Panc1 (cell line): ENCODE measurements around the gene ZNF189. TPM values are rescaled to one million over a fixed set of nuclear protein-coding genes. Genes with fewer than 3 reads are reported as not detected.

ENCODE experiments used
- ATAC-seq: fragments of 200-7000 bp; cut with Tn5 transposase; 2 replicates; pipeline ENCODE4 v1.9.1; 2020; ENCODE audit warnings: mild to moderate bottlenecking, moderate library complexity
- BruUV-seq: library from RNA; stranded (reverse); fragments of 400-500 nt; replicated peaks from 2 replicates; lab custom pipeline; 2021; lab: Mats Ljungman, UMichigan
- CTCF ChIA-PET: fragments of 300-600 bp; sonication (Branson Sonifier 250); formaldehyde crosslinking; loops from one replicate; lab custom pipeline; 2022; ENCODE audit warnings: antibody characterized with exemption; lab: Charles Lee
- POLR2A ChIA-PET: fragments of 300-600 bp; sonication (Branson Sonifier 250); formaldehyde crosslinking; loops from one replicate; lab custom pipeline; 2022; ENCODE audit warnings: antibody characterized with exemption; lab: Charles Lee
- DNase-seq: peaks from one replicate; pipeline ENCODE4 v3.0.0-alpha.2; 2010; ENCODE audit warnings: low read depth, low spot score
- H3K27ac ChIP-seq: 2 replicates; pipeline ENCODE4 v1.5.1; 2011; ENCODE audit warnings: mild to moderate bottlenecking, low read length, inconsistent platforms
- H3K27me3 ChIP-seq: fragments of 200-500 bp; sonication (Bioruptor generic); 2 replicates; pipeline ENCODE4 v1.6.0; 2014; ENCODE audit warnings: low read length, inconsistent platforms; ENCODE audit not compliant: control insufficient read depth, insufficient read depth
- H3K36me3 ChIP-seq: fragments of 200-500 bp; sonication (Bioruptor generic); 2 replicates; pipeline ENCODE4 v1.5.1; 2014; ENCODE audit warnings: inconsistent platforms, mild to moderate bottlenecking, low read length, moderate library complexity; ENCODE audit not compliant: control insufficient read depth, insufficient read depth
- H3K4me1 ChIP-seq: 2 replicates; pipeline ENCODE4 v1.5.1; 2011; ENCODE audit warnings: inconsistent platforms, mild to moderate bottlenecking, low read length, moderate library complexity; ENCODE audit not compliant: control insufficient read depth, insufficient read depth
- H3K4me3 ChIP-seq, 2 experiments: 2 replicates each; pipeline ENCODE4 v1.5.1; 2011 to 2012; ENCODE audit warnings: low read depth in 2 of 2, low read length in 2 of 2, mild to moderate bottlenecking in 2 of 2, inconsistent platforms in 1 of 2, moderate library complexity in 1 of 2
- H3K9me3 ChIP-seq: fragments of 200-500 bp; sonication (Bioruptor generic); 2 replicates; pipeline ENCODE4 v1.5.1; 2014; ENCODE audit warnings: low read depth, mild to moderate bottlenecking, inconsistent platforms, low read length, moderate library complexity; ENCODE audit not compliant: control insufficient read depth, insufficient read depth
- POLR2AphosphoS5 ChIP-seq: IDR thresholded peaks from 2 replicates; pipeline ENCODE4 v1.6.1; 2012; ENCODE audit warnings: mild to moderate bottlenecking, low read depth, low read length, moderate library complexity
- REST ChIP-seq, 2 experiments: IDR thresholded peaks; 2 replicates each; pipeline ENCODE4 v1.6.1; 2011 to 2012; ENCODE audit warnings: low read depth in 2 of 2, control low read depth in 1 of 2, low read length in 1 of 2, mild to moderate bottlenecking in 1 of 2, moderate library complexity in 1 of 2; ENCODE audit not compliant: insufficient read depth in 1 of 2
- SIN3A ChIP-seq: IDR thresholded peaks from 2 replicates; pipeline ENCODE4 v1.6.1; 2012; ENCODE audit warnings: low read depth, mild to moderate bottlenecking, low read length, moderate library complexity, borderline replicate concordance; ENCODE audit not compliant: insufficient read depth
- TCF7L2 ChIP-seq: IDR thresholded peaks from 2 replicates; pipeline ENCODE4 v1.6.1; 2011; ENCODE audit warnings: mild to moderate bottlenecking, low read depth, low read length, inconsistent platforms
- in situ Hi-C: cut with HindIII; loops from 2 replicates; pipeline ENCODE4 v1.10.0; 2016; ENCODE audit warnings: low sequenced_read_pairs, low pct_unique_long_range_greater_than_20kb
- intact Hi-C: fragments of 100-400 bp; cut with micrococcal nuclease; formaldehyde crosslinking; loops from one replicate; pipeline ENCODE4 v1.10.0; 2022; ENCODE audit not compliant: unreplicated experiment
- total RNA-seq: library from RNA; stranded (reverse); gene quantifications from one replicate; pipeline ENCODE4 v1.2.1, GENCODE V29; 2021; ENCODE audit not compliant: unreplicated experiment
- TF ChIP-seq, protein P1 (sequence below): fragments of 450-650 bp; IDR thresholded peaks from 2 replicates; pipeline ENCODE4 v1.5.1; 2017; ENCODE audit warnings: mild to moderate bottlenecking

Gene ZNF189
- total RNA-seq, 1 experiment from 2014 or later, result 7.0 TPM

- Histone ChIP-seq H3K27me3 (peaks cover 2% of the 10 kb centered on the region; the same call in 1 of the 2 replicates), H3K9me3 (no peaks in the 10 kb centered on the region), H3K4me1 (no peaks in the 10 kb centered on the region), H3K27ac (no peak overlapping the region), H3K36me3 (no peaks in the 10 kb centered on the region), H3K4me3 (no peak overlapping the region)
- intact Hi-C loops (no loop called here), in situ Hi-C loops (no loop called here)
- DNase-seq (no peak), ATAC-seq (no peak)
- ChIA-PET POLR2A (no interaction called here), CTCF (no interaction called here)
- no peak for TF ChIP-seq REST (IDR thresholded peaks at IDR 0.05; ENCODE audit: insufficient read depth in 1 of 2, low read depth in 2 of 2, low read length in 1 of 2)
- TF ChIP-seq SIN3A, result no peak
- TF ChIP-seq POLR2AphosphoS5, result no peak
- no peak for TF ChIP-seq TCF7L2
- TF ChIP-seq, protein P1, sequence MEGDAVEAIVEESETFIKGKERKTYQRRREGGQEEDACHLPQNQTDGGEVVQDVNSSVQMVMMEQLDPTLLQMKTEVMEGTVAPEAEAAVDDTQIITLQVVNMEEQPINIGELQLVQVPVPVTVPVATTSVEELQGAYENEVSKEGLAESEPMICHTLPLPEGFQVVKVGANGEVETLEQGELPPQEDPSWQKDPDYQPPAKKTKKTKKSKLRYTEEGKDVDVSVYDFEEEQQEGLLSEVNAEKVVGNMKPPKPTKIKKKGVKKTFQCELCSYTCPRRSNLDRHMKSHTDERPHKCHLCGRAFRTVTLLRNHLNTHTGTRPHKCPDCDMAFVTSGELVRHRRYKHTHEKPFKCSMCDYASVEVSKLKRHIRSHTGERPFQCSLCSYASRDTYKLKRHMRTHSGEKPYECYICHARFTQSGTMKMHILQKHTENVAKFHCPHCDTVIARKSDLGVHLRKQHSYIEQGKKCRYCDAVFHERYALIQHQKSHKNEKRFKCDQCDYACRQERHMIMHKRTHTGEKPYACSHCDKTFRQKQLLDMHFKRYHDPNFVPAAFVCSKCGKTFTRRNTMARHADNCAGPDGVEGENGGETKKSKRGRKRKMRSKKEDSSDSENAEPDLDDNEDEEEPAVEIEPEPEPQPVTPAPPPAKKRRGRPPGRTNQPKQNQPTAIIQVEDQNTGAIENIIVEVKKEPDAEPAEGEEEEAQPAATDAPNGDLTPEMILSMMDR, result no peak
- no TSS peak for BruUV-seq
These were observed 52.8 kb downstream of the ZNF189 start for GRCh38 chr9:101451498-101451897.

DNA sequence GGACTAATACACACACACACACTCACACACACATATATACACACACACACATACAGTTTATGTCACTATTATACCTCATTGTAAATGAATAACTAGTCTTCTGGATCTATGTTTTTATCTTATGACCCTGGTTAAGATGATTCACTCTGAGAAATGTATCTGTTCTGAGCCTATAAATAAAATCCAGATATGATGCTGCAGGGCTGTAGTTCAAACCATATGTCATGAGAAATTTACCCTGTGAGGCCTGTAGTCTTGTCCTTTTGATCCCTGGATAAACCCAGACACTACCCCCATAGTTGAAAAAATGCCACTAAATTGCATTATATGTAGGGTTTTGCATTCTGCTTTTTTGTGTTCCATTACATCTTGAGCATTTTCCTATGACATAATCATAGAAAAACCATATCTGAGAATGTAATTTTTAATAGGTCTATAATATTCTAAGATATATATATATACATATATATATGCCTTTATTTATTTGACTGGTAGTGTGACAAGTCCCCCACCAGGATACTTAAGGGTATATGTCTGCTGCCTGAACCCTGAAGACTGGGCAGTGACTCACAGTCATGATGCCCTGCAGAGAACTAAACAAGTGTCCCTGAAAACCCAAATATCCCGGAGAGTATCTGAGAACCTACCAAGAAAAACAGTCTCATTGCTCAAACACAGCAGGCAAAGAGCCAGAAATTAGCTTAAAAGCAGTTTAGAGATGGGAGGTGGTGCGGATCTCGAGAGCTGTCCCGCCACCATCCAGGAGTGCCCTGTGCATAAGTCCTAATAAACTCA, 55.3 kb downstream of the ZNF189 start:
- Histone ChIP-seq H3K4me1 (no peaks in the 10 kb centered on the region), H3K4me3 (no peak overlapping the region), H3K36me3 (no peaks in the 10 kb centered on the region), H3K27ac (no peak overlapping the region), H3K27me3 (peaks cover 2% of the 10 kb centered on the region; the same call in 1 of the 2 replicates), H3K9me3 (no peaks in the 10 kb centered on the region)
- intact Hi-C loops, result no loop called here
- ChIA-PET CTCF (no interaction called here), POLR2A (no interaction called here)
- BruUV-seq, result no TSS peak
- ATAC-seq, result no peak
- DNase-seq, result no peak
- in situ Hi-C loops, result no loop called here
- no peak for TF ChIP-seq SIN3A
- no peak for TF ChIP-seq POLR2AphosphoS5
- TF ChIP-seq, protein P1, result no peak
- no peak for TF ChIP-seq REST (IDR thresholded peaks at IDR 0.05; ENCODE audit: insufficient read depth in 1 of 2, low read depth in 2 of 2, low read length in 1 of 2)
